ENCODE data around the gene NEMP1.

DNA sequence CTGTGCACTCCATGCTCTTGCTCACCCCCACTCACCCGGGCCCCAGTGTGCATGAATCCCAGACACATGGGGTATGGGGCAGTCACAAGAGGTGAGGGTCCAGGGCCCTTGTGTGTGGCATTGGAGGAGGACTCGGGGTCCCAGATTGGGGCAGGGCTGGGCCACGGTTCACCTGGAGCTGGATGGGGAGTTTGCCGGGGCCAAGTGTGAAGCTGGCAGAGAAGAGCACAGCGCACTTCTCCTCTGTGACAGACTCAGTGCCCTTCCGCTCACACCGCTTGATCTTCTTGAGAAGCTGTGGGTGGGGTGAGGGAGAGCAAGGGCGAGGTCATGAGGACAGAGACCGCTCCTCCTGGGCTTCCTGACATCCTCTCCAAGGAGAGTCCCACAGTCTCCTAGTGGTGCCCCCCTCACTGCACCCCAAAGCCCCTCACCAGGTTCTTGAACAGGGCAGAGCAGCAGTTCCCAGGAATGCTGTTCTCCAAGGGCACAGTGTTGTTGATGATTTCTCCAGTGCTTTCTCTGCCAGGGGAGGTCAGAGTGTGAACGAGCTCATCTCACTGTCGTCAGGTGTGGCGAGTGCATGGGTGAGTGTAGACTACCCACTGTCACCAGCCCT lies 25.8 kb upstream of the NEMP1 start:
- no peak for TF ChIP-seq EZH2 (IDR thresholded peaks at IDR 0.05; ENCODE audit: borderline replicate concordance, low read depth, low read length, severe bottlenecking)
- TF ChIP-seq, protein P1, sequence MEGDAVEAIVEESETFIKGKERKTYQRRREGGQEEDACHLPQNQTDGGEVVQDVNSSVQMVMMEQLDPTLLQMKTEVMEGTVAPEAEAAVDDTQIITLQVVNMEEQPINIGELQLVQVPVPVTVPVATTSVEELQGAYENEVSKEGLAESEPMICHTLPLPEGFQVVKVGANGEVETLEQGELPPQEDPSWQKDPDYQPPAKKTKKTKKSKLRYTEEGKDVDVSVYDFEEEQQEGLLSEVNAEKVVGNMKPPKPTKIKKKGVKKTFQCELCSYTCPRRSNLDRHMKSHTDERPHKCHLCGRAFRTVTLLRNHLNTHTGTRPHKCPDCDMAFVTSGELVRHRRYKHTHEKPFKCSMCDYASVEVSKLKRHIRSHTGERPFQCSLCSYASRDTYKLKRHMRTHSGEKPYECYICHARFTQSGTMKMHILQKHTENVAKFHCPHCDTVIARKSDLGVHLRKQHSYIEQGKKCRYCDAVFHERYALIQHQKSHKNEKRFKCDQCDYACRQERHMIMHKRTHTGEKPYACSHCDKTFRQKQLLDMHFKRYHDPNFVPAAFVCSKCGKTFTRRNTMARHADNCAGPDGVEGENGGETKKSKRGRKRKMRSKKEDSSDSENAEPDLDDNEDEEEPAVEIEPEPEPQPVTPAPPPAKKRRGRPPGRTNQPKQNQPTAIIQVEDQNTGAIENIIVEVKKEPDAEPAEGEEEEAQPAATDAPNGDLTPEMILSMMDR (IDR thresholded peaks at IDR 0.05; ENCODE audit: borderline replicate concordance, extremely low read depth, low read length, poor library complexity, severe bottlenecking): no peak

All from DND-41 (cell line).